CD14-positive monocyte (primary cell): ENCODE results near the gene FBXL4. TPM values are rescaled to one million over a fixed set of nuclear protein-coding genes. Genes with fewer than 3 reads are reported as not detected.
A peak's percentile ranks its signal among the peaks of the same experiment; 100 is the strongest.

Experiments used
- DNase-seq, 3 donors: peaks; one replicate each; pipeline ENCODE4 v3.0.0-alpha.2; 2011 to 2022
- H2AFZ ChIP-seq: 2 replicates; pipeline ENCODE4 v1.6.0; 2012; ENCODE audit warnings: mild to moderate bottlenecking, low read depth, low read length, inconsistent platforms; ENCODE audit not compliant: insufficient read depth, poor library complexity, severe bottlenecking
- H3K27ac ChIP-seq, 2 donors: 1 replicate in 1 of 2; 2 replicates in 1 of 2; pipeline ENCODE4 v1.5.1; 2012 to 2013; ENCODE audit warnings: low read length in 2 of 2, control low read depth in 1 of 2, inconsistent platforms in 1 of 2, low read depth in 1 of 2, mild to moderate bottlenecking in 1 of 2
- H3K27me3 ChIP-seq, 2 donors: one replicate each; pipeline versions ENCODE4 v1.6.0 to v1.6.1; 2011 to 2013; ENCODE audit warnings: low read length in 2 of 2; ENCODE audit not compliant: control insufficient read depth in 2 of 2, insufficient read depth in 2 of 2
- H3K36me3 ChIP-seq, 2 donors: replicated peaks in 1 of 2; 1 replicate in 1 of 2; 2 replicates in 1 of 2; pipeline versions ENCODE4 v1.5.1 to v1.6.1; 2012 to 2013; ENCODE audit warnings: low read length in 2 of 2, control low read depth in 1 of 2, inconsistent platforms in 1 of 2, mild to moderate bottlenecking in 1 of 2; ENCODE audit not compliant: insufficient read depth in 2 of 2, control insufficient read depth in 1 of 2
- H3K4me1 ChIP-seq, 2 donors: 1 replicate in 1 of 2; 2 replicates in 1 of 2; pipeline versions ENCODE4 v1.5.1 to v1.6.1; 2012 to 2013; ENCODE audit warnings: low read length in 2 of 2, control low read depth in 1 of 2, inconsistent platforms in 1 of 2, mild to moderate bottlenecking in 1 of 2, moderate library complexity in 1 of 2; ENCODE audit not compliant: insufficient read depth in 2 of 2, control insufficient read depth in 1 of 2
- H3K4me2 ChIP-seq: replicated peaks from 2 replicates; pipeline ENCODE3; 2012; ENCODE audit warnings: low read length, moderate library complexity, mild to moderate bottlenecking; ENCODE audit not compliant: poor library complexity, severe bottlenecking; ENCODE audit errors: extremely low read depth
- H3K4me3 ChIP-seq, 3 experiments: fragments of 200-600 bp in 1 of 3; sonication (generic) in 1 of 3; replicated peaks in 1 of 3; 1 replicate in 2 of 3; 2 replicates in 1 of 3; pipeline ENCODE4 v1.5.1; 2011 to 2013; ENCODE audit warnings: low read length in 3 of 3, mild to moderate bottlenecking in 3 of 3, control low read depth in 2 of 3, low read depth in 2 of 3, inconsistent platforms in 1 of 3, moderate library complexity in 1 of 3
- H3K79me2 ChIP-seq: 2 replicates; pipeline ENCODE4 v1.6.0; 2012; ENCODE audit warnings: mild to moderate bottlenecking, control low read depth, inconsistent platforms, low read length, moderate library complexity; ENCODE audit not compliant: insufficient read depth
- H3K9ac ChIP-seq: 2 replicates; pipeline ENCODE4 v1.6.0; 2017; ENCODE audit warnings: low read length, mild to moderate bottlenecking; ENCODE audit not compliant: insufficient read depth, poor library complexity, severe bottlenecking
- H3K9me3 ChIP-seq, 2 donors: replicated peaks in 1 of 2; 1 replicate in 1 of 2; 2 replicates in 1 of 2; pipeline versions ENCODE4 v1.5.1 to v1.6.1; 2012 to 2013; ENCODE audit warnings: low read length in 2 of 2, control low read depth in 1 of 2; ENCODE audit not compliant: control insufficient read depth in 1 of 2, insufficient read depth in 1 of 2
- H4K20me1 ChIP-seq: 2 replicates; pipeline ENCODE4 v1.6.0; 2012; ENCODE audit warnings: mild to moderate bottlenecking, low read length, control low read depth, moderate library complexity; ENCODE audit not compliant: insufficient read depth
- H3K27ac Mint-ChIP-seq, 7 donors: one replicate each; pipeline ENCODE4 v1.8.0; 2020; ENCODE audit warnings: mild to moderate bottlenecking in 7 of 7, mixed read lengths in 7 of 7, moderate library complexity in 6 of 7, inconsistent platforms in 2 of 7
- H3K27me3 Mint-ChIP-seq, 3 donors: one replicate each; pipeline ENCODE4 v1.8.0; 2021 to 2022; ENCODE audit warnings: low read depth in 3 of 3, mild to moderate bottlenecking in 3 of 3, mixed read lengths in 3 of 3, moderate library complexity in 3 of 3, inconsistent platforms in 1 of 3
- H3K36me3 Mint-ChIP-seq, 2 donors: one replicate each; pipeline ENCODE4 v1.8.0; 2020; ENCODE audit warnings: mixed read lengths in 2 of 2, inconsistent platforms in 1 of 2, mild to moderate bottlenecking in 1 of 2
- H3K4me1 Mint-ChIP-seq: one replicate; pipeline ENCODE4 v1.8.0; 2020; ENCODE audit warnings: mild to moderate bottlenecking, mixed read lengths
- H3K4me3 Mint-ChIP-seq, 2 donors: one replicate each; pipeline ENCODE4 v1.8.0; 2020; ENCODE audit warnings: mild to moderate bottlenecking in 2 of 2, mixed read lengths in 2 of 2, moderate library complexity in 1 of 2
- H3K9me3 Mint-ChIP-seq, 7 donors: one replicate each; pipeline ENCODE4 v1.8.0; 2020 to 2022; ENCODE audit warnings: mixed read lengths in 7 of 7, mild to moderate bottlenecking in 6 of 7, moderate library complexity in 6 of 7, inconsistent platforms in 2 of 7
- CTCF ChIP-seq: fragments of 200-600 bp; IDR thresholded peaks from one replicate; pipeline ENCODE4 v1.8.0; 2022; ENCODE audit warnings: antibody characterized with exemption, mild to moderate bottlenecking
- WGBS: methylation state at CpG from one replicate; pipeline ENCODE4 v1.1.5; 2013; ENCODE audit warnings: missing lambda C conversion rate; ENCODE audit not compliant: insufficient coverage; 5-methylcytosine and 5-hydroxymethylcytosine counted together
- intact Hi-C, 2 donors: fragments of 100-400 bp; cut with micrococcal nuclease; formaldehyde crosslinking; loops; one replicate each; pipeline versions ENCODE4 v1.15.0 to v1.15.1; 2023
- polyA plus RNA-seq, 3 donors: library from polyadenylated mRNA; depleted of rRNA in 1 of 3; unstranded in 2 of 3; stranded (reverse) in 1 of 3; fragments of 300-500 nt in 2 of 3; fragments of >200 nt in 1 of 3; fragmentation: Illumina TruSeq in 2 of 3; gene quantifications; 1 replicate in 2 of 3; 2 replicates in 1 of 3; pipeline ENCODE4 v1.2.3, GENCODE V29; 2012 to 2021

The FBXL4 gene
- polyA plus RNA-seq, 3 donors: 5.7 to 10.9 (median 8.6) TPM

GRCh38 chr6:98836962-98837944 is 110.5 kb downstream of the FBXL4 start:
- intact Hi-C loops: loop anchor here in 1 of 2 donors (5.0 kb wide), 1 partner anchor 1335 kb away; no protein-coding TSS in a partner anchor
- Histone ChIP-seq H3K9me3 (peaks cover 4 to 40% of the 10 kb centered on the region in 2 donors), H3K27ac (no peak overlapping the region), H3K36me3 (no peaks in the 10 kb centered on the region), H3K4me3 (no peak overlapping the region), H3K4me1 (peaks cover 27 to 37% of the 10 kb centered on the region in 2 donors), H3K27me3 (peaks cover 86 to 98% of the 10 kb centered on the region in 2 donors), H3K9ac (no peak overlapping the region), H2AFZ (no peak overlapping the region), H3K4me2 (no peak overlapping the region), H4K20me1 (no peaks in the 10 kb centered on the region), H3K79me2 (no peaks in the 10 kb centered on the region)
- H3K4me1 Mint-ChIP-seq: peaks cover 34% of the 10 kb centered on the region
- H3K27me3 Mint-ChIP-seq: peaks cover 91 to 97% (median 93%) of the 10 kb centered on the region in 3 donors
- H3K27ac Mint-ChIP-seq: no peak overlapping the region
- peak overlapping the region in 1 of 2 donors; percentile 78 for H3K4me3 Mint-ChIP-seq
- peaks cover 6 to 20% of the 10 kb centered on the region in 2 donors for H3K36me3 Mint-ChIP-seq
- no peak for DNase-seq
- no CpG with 5 or more reads among the region's 9 CpGs for WGBS
- no peak for TF ChIP-seq CTCF
- peaks cover 0 to 28% (median 18%) of the 10 kb centered on the region in 7 donors for H3K9me3 Mint-ChIP-seq

GRCh38 chr6:98836025-98836961 is 111.5 kb downstream of the FBXL4 start:
- no peak overlapping the region for H3K4me3 ChIP-seq
- intact Hi-C loops: loop anchor here in 1 of 2 donors (5.0 kb wide), 1 partner anchor 1334 kb away; no protein-coding TSS in a partner anchor
- H2AFZ ChIP-seq: no peak overlapping the region

More at GRCh38 chr6:98836025-98836961, 111.5 kb downstream of the FBXL4 start:
- Histone ChIP-seq H3K9me3 (peaks cover 4 to 40% of the 10 kb centered on the region in 2 donors), H4K20me1 (no peaks in the 10 kb centered on the region), H3K27ac (no peak overlapping the region), H3K4me1 (peaks cover 28 to 38% of the 10 kb centered on the region in 2 donors), H3K9ac (no peak overlapping the region), H3K79me2 (no peaks in the 10 kb centered on the region), H3K27me3 (peaks cover 85 to 98% of the 10 kb centered on the region in 2 donors), H3K36me3 (no peaks in the 10 kb centered on the region), H3K4me2 (no peak overlapping the region)
- no peak for TF ChIP-seq CTCF
- no CpG with 5 or more reads among the region's 23 CpGs for WGBS
- no peak for DNase-seq
- H3K4me3 Mint-ChIP-seq: peak overlapping the region; percentile 9 to 88
- H3K27ac Mint-ChIP-seq: no peak overlapping the region
- peaks cover 6 to 17% of the 10 kb centered on the region in 2 donors for H3K36me3 Mint-ChIP-seq
- peaks cover 0 to 28% (median 19%) of the 10 kb centered on the region in 7 donors for H3K9me3 Mint-ChIP-seq
- H3K27me3 Mint-ChIP-seq: peaks cover 90 to 97% (median 93%) of the 10 kb centered on the region in 3 donors
- peaks cover 39% of the 10 kb centered on the region for H3K4me1 Mint-ChIP-seq
